Neuronal stem cell (in vitro differentiated cells): ENCODE results near the gene SEMA4G. TPM values are rescaled to one million over a fixed set of nuclear protein-coding genes. Genes with fewer than 3 reads are reported as not detected.

Experiments
- DNase-seq: peaks from one replicate; pipeline ENCODE4 v3.0.0-alpha.2; 2013; ENCODE audit warnings: low spot score
- H2AFZ ChIP-seq: one replicate; pipeline ENCODE4 v1.6.1; 2013; ENCODE audit warnings: mild to moderate bottlenecking, low read length, inconsistent platforms
- H2AK5ac ChIP-seq: 2 replicates; pipeline ENCODE4 v1.6.1; 2013; ENCODE audit warnings: low read depth, mild to moderate bottlenecking, inconsistent platforms, low read length, moderate library complexity, mixed read lengths
- H2BK120ac ChIP-seq: 2 replicates; pipeline ENCODE4 v1.6.1; 2013; ENCODE audit warnings: low read depth, mild to moderate bottlenecking, inconsistent platforms, low read length, moderate library complexity, mixed read lengths
- H2BK12ac ChIP-seq: one replicate; pipeline ENCODE4 v1.6.1; 2013; ENCODE audit warnings: low read length, inconsistent platforms
- H2BK15ac ChIP-seq: 2 replicates; pipeline ENCODE4 v1.6.1; 2013; ENCODE audit warnings: mild to moderate bottlenecking, low read length, inconsistent platforms, mixed read lengths
- H2BK5ac ChIP-seq: one replicate; pipeline ENCODE4 v1.6.1; 2013; ENCODE audit warnings: inconsistent platforms, mild to moderate bottlenecking, low read length, moderate library complexity
- H3K14ac ChIP-seq: one replicate; pipeline ENCODE4 v1.6.1; 2013; ENCODE audit warnings: low read length, inconsistent platforms
- H3K18ac ChIP-seq: 2 replicates; pipeline ENCODE4 v1.6.1; 2013; ENCODE audit warnings: low read length, inconsistent platforms
- H3K23ac ChIP-seq: 2 replicates; pipeline ENCODE4 v1.6.1; 2013; ENCODE audit warnings: low read depth, mild to moderate bottlenecking, mixed read lengths, low read length, inconsistent platforms; ENCODE audit not compliant: poor library complexity
- H3K27ac ChIP-seq: replicated peaks from 3 replicates; pipeline ENCODE4 v1.5.1; 2013; ENCODE audit warnings: low read length, inconsistent platforms
- H3K27me3 ChIP-seq, 3 experiments: 2 replicates each; pipeline ENCODE4 v1.6.1; 2013; ENCODE audit warnings: low read length in 3 of 3, mild to moderate bottlenecking in 2 of 3, inconsistent platforms in 1 of 3, low read depth in 1 of 3, mixed read lengths in 1 of 3, moderate library complexity in 1 of 3; ENCODE audit not compliant: control insufficient read depth in 3 of 3, insufficient read depth in 3 of 3
- H3K36me3 ChIP-seq, 2 donors: replicated peaks in 1 of 2; 2 replicates each; pipeline ENCODE4 v1.6.1; 2013; ENCODE audit warnings: low read length in 2 of 2; ENCODE audit not compliant: control insufficient read depth in 2 of 2, insufficient read depth in 2 of 2
- H3K4ac ChIP-seq: 2 replicates; pipeline ENCODE4 v1.6.1; 2013; ENCODE audit warnings: inconsistent platforms, mild to moderate bottlenecking, low read length, moderate library complexity
- H3K4me1 ChIP-seq, 2 donors: 1 replicate in 1 of 2; 2 replicates in 1 of 2; pipeline ENCODE4 v1.6.1; 2013; ENCODE audit warnings: low read length in 2 of 2, low read depth in 1 of 2; ENCODE audit not compliant: control insufficient read depth in 2 of 2, insufficient read depth in 1 of 2
- H3K4me2 ChIP-seq: one replicate; pipeline ENCODE4 v1.6.1; 2013; ENCODE audit warnings: mild to moderate bottlenecking, low read length, inconsistent platforms; ENCODE audit not compliant: insufficient read depth, poor library complexity, severe bottlenecking
- H3K4me3 ChIP-seq, 2 donors: 2 replicates each; pipeline ENCODE4 v1.5.1; 2013; ENCODE audit warnings: low read length in 2 of 2, mild to moderate bottlenecking in 2 of 2, inconsistent platforms in 1 of 2, moderate library complexity in 1 of 2
- H3K79me1 ChIP-seq: one replicate; pipeline ENCODE4 v1.6.1; 2013; ENCODE audit warnings: low read depth, mild to moderate bottlenecking, inconsistent platforms, low read length, moderate library complexity
- H3K9ac ChIP-seq: one replicate; pipeline ENCODE4 v1.6.1; 2013; ENCODE audit warnings: mild to moderate bottlenecking, low read depth, low read length, inconsistent platforms; ENCODE audit not compliant: poor library complexity
- H3K9me3 ChIP-seq, 2 donors: replicated peaks in 1 of 2; 2 replicates each; pipeline versions ENCODE3 to v1.6.1; 2013; ENCODE audit warnings: low read length in 2 of 2, mild to moderate bottlenecking in 2 of 2, inconsistent platforms in 1 of 2, low read depth in 1 of 2, mixed read lengths in 1 of 2, moderate library complexity in 1 of 2; ENCODE audit not compliant: control insufficient read depth in 2 of 2, insufficient read depth in 1 of 2
- H4K8ac ChIP-seq: one replicate; pipeline ENCODE4 v1.6.1; 2013; ENCODE audit warnings: low read depth, mild to moderate bottlenecking, inconsistent platforms, low read length, moderate library complexity
- H4K91ac ChIP-seq: one replicate; pipeline ENCODE4 v1.6.1; 2013; ENCODE audit warnings: low read length, low read depth, mild to moderate bottlenecking, inconsistent platforms; ENCODE audit not compliant: poor library complexity
- WGBS, 2 donors: extraction: QIAGEN DNeasy Blood & Tissue Kit; methylation state at CpG; one replicate each; pipeline ENCODE4 v1.1.7; 2013; ENCODE audit warnings: missing lambda C conversion rate in 2 of 2, mixed read lengths in 1 of 2; ENCODE audit not compliant: insufficient read length in 2 of 2, insufficient replicate concordance in 1 of 2; ENCODE audit errors: extremely low coverage in 2 of 2; 5-methylcytosine and 5-hydroxymethylcytosine counted together
- polyA plus RNA-seq, 2 experiments: library from polyadenylated mRNA; stranded (reverse); fragments of 200-250 nt; gene quantifications; one replicate each; pipeline ENCODE4 v1.2.3, GENCODE V29; 2013

The SEMA4G gene, protein sequence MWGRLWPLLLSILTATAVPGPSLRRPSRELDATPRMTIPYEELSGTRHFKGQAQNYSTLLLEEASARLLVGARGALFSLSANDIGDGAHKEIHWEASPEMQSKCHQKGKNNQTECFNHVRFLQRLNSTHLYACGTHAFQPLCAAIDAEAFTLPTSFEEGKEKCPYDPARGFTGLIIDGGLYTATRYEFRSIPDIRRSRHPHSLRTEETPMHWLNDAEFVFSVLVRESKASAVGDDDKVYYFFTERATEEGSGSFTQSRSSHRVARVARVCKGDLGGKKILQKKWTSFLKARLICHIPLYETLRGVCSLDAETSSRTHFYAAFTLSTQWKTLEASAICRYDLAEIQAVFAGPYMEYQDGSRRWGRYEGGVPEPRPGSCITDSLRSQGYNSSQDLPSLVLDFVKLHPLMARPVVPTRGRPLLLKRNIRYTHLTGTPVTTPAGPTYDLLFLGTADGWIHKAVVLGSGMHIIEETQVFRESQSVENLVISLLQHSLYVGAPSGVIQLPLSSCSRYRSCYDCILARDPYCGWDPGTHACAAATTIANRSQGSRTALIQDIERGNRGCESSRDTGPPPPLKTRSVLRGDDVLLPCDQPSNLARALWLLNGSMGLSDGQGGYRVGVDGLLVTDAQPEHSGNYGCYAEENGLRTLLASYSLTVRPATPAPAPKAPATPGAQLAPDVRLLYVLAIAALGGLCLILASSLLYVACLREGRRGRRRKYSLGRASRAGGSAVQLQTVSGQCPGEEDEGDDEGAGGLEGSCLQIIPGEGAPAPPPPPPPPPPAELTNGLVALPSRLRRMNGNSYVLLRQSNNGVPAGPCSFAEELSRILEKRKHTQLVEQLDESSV
- 8.9 TPM for polyA plus RNA-seq (2013, experiment 1 of 2)
- polyA plus RNA-seq (2013, experiment 2 of 2): 9.1 TPM

DNA sequence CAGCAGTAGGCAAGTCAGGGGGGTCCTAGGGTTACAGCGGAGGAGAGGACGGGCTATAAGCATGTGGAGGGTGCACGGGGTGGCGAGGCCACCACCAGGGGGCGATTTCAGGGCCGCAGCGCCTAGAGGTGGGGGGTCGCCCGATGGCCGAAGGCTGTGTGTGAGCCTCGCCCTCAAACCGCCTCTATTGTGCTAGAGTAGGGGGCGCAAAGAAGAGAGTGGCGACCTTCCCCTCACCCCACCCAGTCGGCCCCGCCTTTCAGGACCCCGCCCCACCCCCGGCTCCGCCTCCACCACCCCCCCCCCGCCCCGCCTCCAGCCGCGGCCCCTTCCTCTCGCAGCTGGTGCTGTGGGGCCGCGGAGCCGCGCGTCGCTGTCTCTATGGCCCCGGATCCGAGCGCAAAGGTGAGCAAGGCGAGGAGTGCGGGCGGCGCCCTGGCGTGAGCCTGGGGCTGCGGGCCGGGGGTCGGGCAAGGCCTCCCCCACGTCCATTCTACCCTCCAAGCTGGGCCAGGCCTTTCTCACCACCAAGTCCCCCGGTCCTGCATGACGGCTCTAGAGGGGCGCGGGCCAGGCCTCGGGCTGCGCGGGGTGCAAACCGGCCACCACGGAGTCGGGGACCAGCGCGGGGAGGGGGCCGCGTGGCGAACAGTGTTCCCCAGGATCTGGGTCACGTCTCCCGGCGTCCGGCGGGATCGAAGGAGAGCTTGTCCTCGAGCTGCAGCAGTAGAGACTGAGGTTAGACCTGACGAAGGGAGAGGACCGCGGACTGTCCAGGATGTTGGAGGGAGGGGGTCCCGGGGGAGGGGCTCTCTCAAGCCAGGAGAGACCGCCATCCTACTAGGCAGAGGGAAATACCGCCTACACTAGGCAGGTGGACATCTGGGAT, at the start of gene SEMA4G:
SEMA4G (plus strand) TSS at position 318 of the 889 bp plus-strand sequence. CDS start 3,409 bp downstream, outside the sequence.
- H4K8ac ChIP-seq: no peak within 1 kb of the TSS
- peak within 1 kb of the TSS; percentile 73 for H3K14ac ChIP-seq
- peak within 1 kb of the TSS; percentile 58 for H3K4ac ChIP-seq
- H2BK120ac ChIP-seq: no peak within 1 kb of the TSS
- H2AFZ ChIP-seq: peak within 1 kb of the TSS; percentile 93
- peak within 1 kb of the TSS; percentile 98 for H3K18ac ChIP-seq
- peak within 1 kb of the TSS; percentile 47 to 85 for H3K4me3 ChIP-seq
- no CpG with 5 or more reads among the region's 70 CpGs for WGBS, 2 donors
- no peak within 1 kb of the TSS for H4K91ac ChIP-seq
- H3K27me3 ChIP-seq: peaks cover 0 to 5% (median 0%) of the 10 kb centered on the region in 3 experiments
- peak within 1 kb of the TSS; percentile 79 for H3K4me2 ChIP-seq
- peaks cover 2 to 18% of the 10 kb centered on the region in 2 donors for H3K4me1 ChIP-seq
- H3K9me3 ChIP-seq: no peaks in the 10 kb centered on the region
- H2AK5ac ChIP-seq: peak within 1 kb of the TSS; percentile 82
- H2BK5ac ChIP-seq: no peak within 1 kb of the TSS
- peak within 1 kb of the TSS; percentile 75 for H3K23ac ChIP-seq
- peak; percentile 56 for DNase-seq
- peak within 1 kb of the TSS; percentile 92 for H3K9ac ChIP-seq
- H2BK12ac ChIP-seq: peak within 1 kb of the TSS; percentile 25
- peaks cover 3% of the 10 kb centered on the region for H3K79me1 ChIP-seq
- H2BK15ac ChIP-seq: peak within 1 kb of the TSS; percentile 76
- peaks cover 2 to 27% of the 10 kb centered on the region in 2 donors for H3K36me3 ChIP-seq
- no peak within 1 kb of the TSS for H3K27ac ChIP-seq

DNA sequence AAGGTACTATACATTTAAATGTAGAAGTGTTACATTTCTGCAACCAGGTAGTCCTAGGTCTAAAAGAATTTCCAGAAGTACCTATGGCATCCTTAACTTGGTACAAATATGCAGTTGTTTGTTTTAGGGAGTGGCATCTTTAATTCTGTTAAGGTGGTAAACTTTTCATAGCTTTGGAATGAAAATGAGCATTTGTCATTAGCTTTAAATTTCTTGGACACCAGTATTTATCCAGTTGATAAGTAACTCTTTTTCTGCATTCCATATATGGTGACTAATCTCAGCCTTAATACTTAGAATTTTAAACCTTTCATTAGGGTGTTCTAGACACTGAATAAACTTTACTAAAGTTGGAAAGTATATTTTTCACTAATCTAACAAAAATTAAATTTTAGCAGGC, 45.7 kb upstream of the SEMA4G start:
- H3K4me2 ChIP-seq: no peak overlapping the region
- no peak overlapping the region for H4K8ac ChIP-seq
- H3K18ac ChIP-seq: no peak overlapping the region
- no peak overlapping the region for H3K14ac ChIP-seq
- no peak overlapping the region for H4K91ac ChIP-seq
- H3K4me3 ChIP-seq: no peak overlapping the region
- H2BK15ac ChIP-seq: no peak overlapping the region
- H2AFZ ChIP-seq: no peak overlapping the region
- H3K9ac ChIP-seq: no peak overlapping the region
- no peaks in the 10 kb centered on the region for H3K79me1 ChIP-seq
- no peak overlapping the region for H2BK12ac ChIP-seq
- no peak overlapping the region for H3K4ac ChIP-seq
- H3K27ac ChIP-seq: no peak overlapping the region
- H3K9me3 ChIP-seq: no peaks in the 10 kb centered on the region
- no peak overlapping the region for H3K23ac ChIP-seq
- DNase-seq: no peak
- no peaks in the 10 kb centered on the region for H3K27me3 ChIP-seq
- H2BK120ac ChIP-seq: no peak overlapping the region
- peaks cover 11 to 98% of the 10 kb centered on the region in 2 donors for H3K36me3 ChIP-seq
- no peak overlapping the region for H2AK5ac ChIP-seq
- H2BK5ac ChIP-seq: no peak overlapping the region
- no peaks in the 10 kb centered on the region for H3K4me1 ChIP-seq

DNA sequence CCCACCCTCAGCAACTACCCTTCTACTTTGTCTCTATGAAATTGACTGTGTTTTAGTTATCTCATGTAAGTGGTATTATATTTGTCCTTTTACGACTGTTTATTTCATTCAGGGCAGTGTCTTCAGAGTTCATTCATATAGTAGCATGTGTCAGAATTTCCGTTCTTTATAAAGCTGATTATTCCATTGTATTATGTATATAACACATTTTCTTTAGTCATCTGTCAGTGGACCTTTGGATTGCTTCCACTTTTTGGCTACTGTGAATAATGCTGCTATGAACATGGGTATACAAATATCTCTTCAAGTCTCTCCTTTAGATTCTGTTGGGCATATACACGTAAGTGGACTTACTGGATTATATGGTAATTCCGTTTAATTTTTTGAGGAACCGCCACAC, 42.0 kb upstream of the SEMA4G start:
- H4K91ac ChIP-seq: no peak overlapping the region
- H3K4me2 ChIP-seq: no peak overlapping the region
- H3K27me3 ChIP-seq: no peaks in the 10 kb centered on the region
- no peak overlapping the region for H2BK12ac ChIP-seq
- H4K8ac ChIP-seq: no peak overlapping the region
- no peak overlapping the region for H3K4ac ChIP-seq
- DNase-seq: no peak
- H3K79me1 ChIP-seq: no peaks in the 10 kb centered on the region
- no CpG with 5 or more reads among the region's 5 CpGs for WGBS, 2 donors
- H2AFZ ChIP-seq: no peak overlapping the region
- no peak overlapping the region for H3K18ac ChIP-seq
- H3K27ac ChIP-seq: no peak overlapping the region
- H3K4me1 ChIP-seq: no peaks in the 10 kb centered on the region
- no peak overlapping the region for H3K14ac ChIP-seq
- no peak overlapping the region for H3K23ac ChIP-seq
- H2BK5ac ChIP-seq: no peak overlapping the region
- no peak overlapping the region for H2AK5ac ChIP-seq
- peaks cover 12 to 99% of the 10 kb centered on the region in 2 donors for H3K36me3 ChIP-seq
- no peaks in the 10 kb centered on the region for H3K9me3 ChIP-seq
- no peak overlapping the region for H2BK15ac ChIP-seq
- H3K4me3 ChIP-seq: no peak overlapping the region
- H3K9ac ChIP-seq: no peak overlapping the region
- no peak overlapping the region for H2BK120ac ChIP-seq
